Measurements from ENCODE around the gene ZNF423. TPM values are rescaled to one million over a fixed set of nuclear protein-coding genes. Genes with fewer than 3 reads are reported as not detected.

The ZNF423 gene
- total RNA-seq, 4 donors from 2014 or later = 4.1 to 20.2 (median 10.3) TPM

GRCh38 chr16:49493836-49494235, 362.1 kb downstream of the ZNF423 start:
- no peak for TF ChIP-seq CTCF (IDR thresholded peaks at IDR 0.05; ENCODE audit: low read depth)

GRCh38 chr16:49492896-49493626, 362.9 kb downstream of the ZNF423 start:
- no peak for TF ChIP-seq CTCF (IDR thresholded peaks at IDR 0.05; ENCODE audit: low read depth)

GRCh38 chr16:49491771-49492761, 363.8 kb downstream of the ZNF423 start:
- no peak for TF ChIP-seq CTCF (IDR thresholded peaks at IDR 0.05; ENCODE audit: low read depth)

GRCh38 chr16:49491106-49491670, 364.7 kb downstream of the ZNF423 start:
- no peak for TF ChIP-seq CTCF (IDR thresholded peaks at IDR 0.05; ENCODE audit: low read depth)

- TF ChIP-seq CTCF (IDR thresholded peaks at IDR 0.05; ENCODE audit: low read depth) = no peak
These were observed 365.6 kb downstream of the ZNF423 start for GRCh38 chr16:49490321-49490705.

- TF ChIP-seq CTCF (IDR thresholded peaks at IDR 0.05; ENCODE audit: low read depth) = no peak
These were observed 366.1 kb downstream of the ZNF423 start for GRCh38 chr16:49489686-49490320.

All from subcutaneous adipose tissue (tissue), 4 donors.